Inferior parietal cortex (tissue), 1 donor: ENCODE measurements around the gene LOXHD1.

Experiments used
- DNase-seq: peaks from one replicate; pipeline ENCODE4 v3.0.0-alpha.2; 2016; ENCODE audit errors: extremely low spot score

Gene LOXHD1

GRCh38 chr18:46447792-46448191 lies 209.2 kb downstream of the LOXHD1 start:
- no peak for DNase-seq

- DNase-seq: no peak
Observed at GRCh38 chr18:46447323-46447722, 209.7 kb downstream of the LOXHD1 start.

- DNase-seq: no peak
Observed at GRCh38 chr18:46445522-46446313, 211.3 kb downstream of the LOXHD1 start.

- DNase-seq: no peak
Observed at GRCh38 chr18:46439037-46439436, 218.0 kb downstream of the LOXHD1 start.

GRCh38 chr18:46437061-46437460 lies 220.0 kb downstream of the LOXHD1 start:
- no peak for DNase-seq

GRCh38 chr18:46436621-46437020 lies 220.4 kb downstream of the LOXHD1 start:
- no peak for DNase-seq

- DNase-seq: no peak
Observed at GRCh38 chr18:46435031-46435430, 222.0 kb downstream of the LOXHD1 start.

- no peak for DNase-seq
Observed at GRCh38 chr18:46434629-46435028, 222.4 kb downstream of the LOXHD1 start.

GRCh38 chr18:46433121-46433826 lies 223.7 kb downstream of the LOXHD1 start:
- DNase-seq: no peak

GRCh38 chr18:46431522-46432171 lies 225.4 kb downstream of the LOXHD1 start:
- DNase-seq: no peak

GRCh38 chr18:46429649-46430224 lies 227.3 kb downstream of the LOXHD1 start:
- DNase-seq: no peak

GRCh38 chr18:46429130-46429529 lies 227.9 kb downstream of the LOXHD1 start:
- no peak for DNase-seq

GRCh38 chr18:46428368-46428767 lies 228.7 kb downstream of the LOXHD1 start:
- DNase-seq: no peak

- DNase-seq: no peak
Observed at GRCh38 chr18:46427216-46427995, 229.6 kb downstream of the LOXHD1 start.
